ENCODE measurements around the gene SHOC2.

Gene SHOC2

GRCh38 chr10:110985497-110986275 lies 66.3 kb downstream of the SHOC2 start:
- DNase-seq = no peak

- DNase-seq = no peak
These were observed 69.6 kb downstream of the SHOC2 start for GRCh38 chr10:110989016-110989415.

DNA sequence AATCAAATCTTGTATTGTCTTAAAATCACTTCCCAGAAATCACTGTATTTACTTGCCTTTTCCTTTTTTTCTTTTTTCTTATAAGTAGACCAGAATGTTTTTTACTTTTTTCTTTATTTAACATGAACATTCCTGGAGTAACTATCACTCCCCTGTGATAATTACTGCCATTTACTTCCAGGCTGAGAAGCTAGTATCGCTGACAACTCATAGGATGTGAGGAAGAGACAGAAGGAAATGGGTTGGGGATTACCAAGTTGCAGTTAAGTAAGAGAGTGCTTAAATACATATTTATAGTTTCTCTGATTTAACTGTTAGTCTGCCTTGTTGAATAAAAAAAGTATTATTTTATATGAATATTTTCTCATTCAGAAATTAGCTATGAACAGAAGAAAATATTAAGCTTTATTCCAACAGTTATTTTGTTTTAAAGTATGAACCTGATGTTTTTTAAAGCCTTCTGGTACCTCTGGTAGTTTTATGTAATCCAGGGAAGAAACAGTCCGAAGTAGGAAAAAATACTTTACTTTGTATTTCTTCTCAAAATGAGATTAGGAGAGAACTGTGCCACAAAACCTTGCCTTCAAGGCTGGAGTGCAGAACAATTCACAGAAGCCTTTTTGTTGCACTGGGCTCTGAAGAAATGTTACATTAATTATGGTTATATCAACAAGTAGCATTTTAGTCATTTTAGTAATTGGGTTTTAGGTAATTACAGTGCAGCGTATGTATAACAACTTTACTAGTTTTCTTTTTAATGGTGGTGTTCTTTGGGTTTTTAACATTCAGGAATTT lies 72.8 kb downstream of the SHOC2 start:
- no peak for DNase-seq

GRCh38 chr10:110993024-110993693 lies 73.8 kb downstream of the SHOC2 start:
- DNase-seq = no peak

DNA sequence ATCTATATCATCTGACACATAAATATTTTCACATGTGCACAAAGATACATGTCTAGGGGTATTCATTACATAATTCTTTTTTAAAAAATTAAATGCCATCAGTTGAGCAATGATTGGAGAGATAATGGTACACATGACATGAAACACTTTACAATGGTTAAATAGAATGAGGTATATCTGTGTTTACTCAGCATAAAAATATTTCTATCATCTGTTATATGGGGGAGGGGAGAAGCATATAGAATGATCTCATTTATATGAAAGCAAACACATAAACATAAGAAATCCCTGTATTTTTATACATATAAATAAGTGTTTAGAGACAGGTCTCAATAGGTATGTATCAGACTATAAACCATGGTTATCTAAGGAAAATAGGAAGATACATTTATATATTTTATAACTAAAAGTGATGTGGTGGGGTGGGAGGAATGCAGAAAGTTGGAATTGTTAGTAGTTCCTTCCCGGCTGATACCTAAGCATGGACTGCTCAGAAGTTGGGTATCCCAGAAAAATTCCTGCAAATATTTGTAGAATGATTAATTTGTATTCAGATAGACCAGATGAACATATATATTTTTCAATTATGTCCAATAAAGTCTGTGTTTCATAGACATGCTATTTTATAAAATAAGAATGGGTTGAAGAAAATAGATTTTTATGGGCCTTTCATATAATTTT lies 75.1 kb downstream of the SHOC2 start:
- DNase-seq = no peak

GRCh38 chr10:110995301-110995700 lies 75.9 kb downstream of the SHOC2 start:
- DNase-seq = no peak

GRCh38 chr10:110996256-110996655 lies 76.9 kb downstream of the SHOC2 start:
- DNase-seq = no peak

DNA sequence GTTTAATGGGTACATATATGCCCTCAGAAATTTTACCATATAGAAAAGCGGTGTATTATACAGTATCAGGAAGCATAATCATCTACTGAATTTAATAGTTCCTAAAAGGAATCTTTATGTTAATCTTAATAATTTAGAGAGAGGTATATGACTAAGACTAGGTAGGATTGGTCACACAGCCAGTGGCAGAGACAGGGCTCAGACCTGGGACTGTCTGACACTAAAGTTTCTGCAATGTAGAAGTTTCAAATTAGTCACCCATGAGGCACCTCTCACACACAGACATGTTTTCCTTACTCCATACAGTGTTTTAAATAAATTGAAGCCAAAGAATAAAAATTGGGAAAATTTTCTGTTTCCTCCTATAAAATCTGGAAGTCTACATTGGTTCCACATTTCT lies 84.6 kb downstream of the SHOC2 start:
- no peak for DNase-seq

DNA sequence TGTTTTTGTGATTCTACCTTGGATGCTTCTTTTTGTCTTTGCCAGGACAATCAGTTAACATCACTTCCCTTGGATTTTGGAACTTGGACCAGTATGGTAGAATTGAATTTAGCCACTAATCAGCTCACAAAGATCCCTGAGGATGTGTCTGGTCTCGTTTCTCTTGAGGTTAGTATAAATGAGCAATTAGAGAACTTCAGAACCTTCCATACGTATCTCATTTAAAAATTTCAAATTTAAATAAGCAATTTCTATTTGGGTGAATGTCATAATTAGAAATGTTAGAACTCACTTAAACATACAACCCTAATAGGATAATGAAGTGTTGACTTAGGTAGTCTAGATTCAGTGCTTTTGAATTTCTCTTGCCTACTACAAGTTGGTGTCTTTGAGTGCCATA lies 88.1 kb downstream of the SHOC2 start:
- no peak for DNase-seq

- no peak for DNase-seq
These were observed 95.8 kb downstream of the SHOC2 start for GRCh38 chr10:111015181-111015580.

GRCh38 chr10:111017098-111017497 lies 97.7 kb downstream of the SHOC2 start:
- no peak for DNase-seq

DNA sequence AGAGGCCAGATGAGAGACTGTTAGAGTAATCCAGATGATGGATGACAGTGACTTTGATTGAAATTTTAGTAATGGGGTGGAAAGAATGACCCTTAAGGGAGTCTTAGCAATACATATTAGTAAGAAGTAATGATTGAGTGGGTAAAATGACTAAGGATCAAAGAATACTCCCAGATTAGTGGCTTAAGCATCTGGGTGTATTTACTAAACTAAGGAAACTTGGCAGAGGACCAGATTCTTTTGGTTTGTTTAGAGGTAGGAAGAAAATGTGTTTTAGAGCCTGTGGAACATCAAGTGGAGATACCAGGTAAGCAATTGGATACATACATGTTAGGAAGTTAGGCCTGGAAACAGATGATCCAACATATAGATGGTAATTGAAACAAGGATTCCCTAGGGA lies 98.6 kb downstream of the SHOC2 start:
- DNase-seq = no peak

- DNase-seq = no peak
These were observed 103.7 kb downstream of the SHOC2 start for GRCh38 chr10:111023060-111023459.

- no peak for DNase-seq
These were observed 110.8 kb downstream of the SHOC2 start for GRCh38 chr10:111030042-111030750.

GRCh38 chr10:111034598-111035310 lies 115.3 kb downstream of the SHOC2 start:
- peak in 1 of 2 experiments; percentile 10 for DNase-seq

DNA sequence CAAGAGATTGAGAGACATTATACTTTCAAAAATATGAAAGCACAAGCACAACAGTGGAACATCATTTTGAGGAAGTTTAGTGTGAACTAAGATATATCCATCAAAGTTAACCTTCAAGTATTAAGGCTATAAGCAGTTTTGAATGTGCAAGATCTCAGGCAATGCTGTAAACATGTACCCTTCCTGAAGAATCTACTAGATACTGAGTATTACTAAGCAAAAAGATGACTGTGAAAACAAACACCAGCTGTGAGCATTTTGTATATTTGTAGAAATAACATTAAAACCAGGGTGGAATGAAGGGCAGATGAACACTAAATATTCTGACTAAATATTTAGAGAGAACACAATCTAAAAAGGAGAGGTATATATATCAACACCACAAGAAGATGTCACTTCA lies 116.1 kb downstream of the SHOC2 start:
- DNase-seq = no peak

GRCh38 chr10:111037858-111038257 lies 118.5 kb downstream of the SHOC2 start:
- DNase-seq = no peak

DNA sequence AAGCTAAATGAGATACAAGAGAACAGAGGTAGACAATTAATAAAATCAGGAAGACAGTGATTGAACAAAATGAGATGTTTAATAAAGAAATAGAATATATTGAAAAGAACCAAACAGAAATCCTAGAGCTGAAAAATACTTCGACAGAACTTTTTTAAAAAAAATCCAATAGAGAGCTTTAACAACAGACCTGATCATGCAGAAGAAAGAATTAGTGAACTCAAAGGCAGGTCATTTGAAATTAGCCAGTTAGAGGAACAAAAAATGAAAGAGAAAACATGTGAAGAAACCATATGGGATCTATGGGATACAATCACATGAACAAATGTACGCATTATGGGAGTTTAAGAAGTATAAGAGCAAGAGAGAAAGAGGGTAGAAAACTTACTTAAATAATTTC lies 120.1 kb downstream of the SHOC2 start:
- no peak for DNase-seq

DNA sequence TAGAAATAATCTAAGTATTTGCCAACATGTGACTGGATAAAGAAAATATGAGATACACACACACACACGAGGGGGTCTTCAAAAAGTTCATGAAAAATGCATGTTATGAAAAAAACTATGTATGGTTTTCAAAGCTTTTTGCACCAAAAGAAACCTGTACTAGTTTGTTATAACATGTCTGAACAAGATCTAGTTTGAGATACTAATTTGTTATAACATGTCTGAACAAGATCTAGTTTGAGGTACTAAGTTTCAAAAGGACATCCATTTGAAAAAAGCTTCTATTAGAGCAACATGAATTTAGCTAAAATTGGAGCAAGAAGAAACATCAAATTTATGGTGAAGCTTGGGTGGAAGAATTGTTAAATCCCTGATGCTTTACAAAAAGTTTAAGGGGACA lies 137.6 kb downstream of the SHOC2 start:
- no peak for DNase-seq
